GM19043 (cell line): Measurements from ENCODE around the gene SMPD2.
A peak's percentile ranks its signal among the peaks of the same experiment; 100 is the strongest.

ENCODE experiments used
- ATAC-seq: cut with Tn5 transposase; IDR thresholded peaks from one replicate; pipeline ENCODE4 v1.9.1; 2021; ENCODE audit warnings: low read depth; ENCODE audit not compliant: unreplicated experiment

The SMPD2 gene

GRCh38 chr6:109482905-109483734, 42.6 kb downstream of the SMPD2 start, which contains the start of gene ZBTB24:
ZBTB24 (minus strand) TSS chr6:109483219; CDS start chr6:109482026, 1,193 bp downstream.
- ATAC-seq = peak; percentile 90

GRCh38 chr6:109483735-109484057, 43.2 kb downstream of the SMPD2 start:
- ATAC-seq = no peak

GRCh38 chr6:109484122-109484521, 43.6 kb downstream of the SMPD2 start:
- no peak for ATAC-seq

GRCh38 chr6:109485266-109485935, 44.9 kb downstream of the SMPD2 start:
- no peak for ATAC-seq

- ATAC-seq = no peak
Observed at GRCh38 chr6:109486068-109486467, 45.5 kb downstream of the SMPD2 start.

- no peak for ATAC-seq
Observed at GRCh38 chr6:109488001-109488400, 47.5 kb downstream of the SMPD2 start.

GRCh38 chr6:109490713-109491112, 50.2 kb downstream of the SMPD2 start:
- ATAC-seq = no peak

- no peak for ATAC-seq
Observed at GRCh38 chr6:109491207-109491938, 50.8 kb downstream of the SMPD2 start.
